K562 (cell line): Measurements from ENCODE around the gene SPAG16. TPM values are rescaled to one million over a fixed set of nuclear protein-coding genes. Genes with fewer than 3 reads are reported as not detected.

ENCODE experiments used
- ARID3B ChIP-seq: fragments of 250-450 bp; sonication (Bioruptor Pico); IDR thresholded peaks from 2 replicates; pipeline ENCODE4 v1.4.0; 2020; ENCODE audit warnings: borderline replicate concordance
- E2F4 ChIP-seq: sonication (generic); formaldehyde crosslinking; IDR thresholded peaks from 2 replicates; pipeline ENCODE4 v1.8.0; 2022; ENCODE audit warnings: mild to moderate bottlenecking, low read depth, missing genetic modification reagents
- HCFC1 ChIP-seq: IDR thresholded peaks from 2 replicates; pipeline ENCODE4 v1.6.1; 2012; ENCODE audit warnings: low read depth, low read length, improper control_type of control experiment
- HIVEP1 ChIP-seq: fragments of 250-450 bp; sonication (Bioruptor Pico); IDR thresholded peaks from 2 replicates; pipeline ENCODE4 v1.4.0; 2020; ENCODE audit warnings: mild to moderate bottlenecking
- HLTF ChIP-seq: fragments of 450-650 bp; IDR thresholded peaks from 2 replicates; pipeline ENCODE4 v1.6.1; 2016
- MAZ ChIP-seq, 2 experiments: fragments of 450-650 bp in 1 of 2; sonication (generic) in 1 of 2; formaldehyde crosslinking; IDR thresholded peaks in 1 of 2; conservative IDR thresholded peaks in 1 of 2; 2 replicates each; pipeline versions ENCODE4 v1.4.0 to v1.5.0; 2020; ENCODE audit warnings: mild to moderate bottlenecking in 1 of 2, missing genetic modification reagents in 1 of 2
- MBD1 ChIP-seq: fragments of 250-450 bp; sonication (Bioruptor Pico); IDR thresholded peaks from 2 replicates; pipeline ENCODE4 v1.8.0; 2022; ENCODE audit warnings: inconsistent platforms
- MED1 ChIP-seq: sonication (generic); formaldehyde crosslinking; IDR thresholded peaks from 2 replicates; pipeline ENCODE4 v1.8.1; 2023; ENCODE audit warnings: missing genetic modification reagents, borderline replicate concordance
- MXI1 ChIP-seq: IDR thresholded peaks from 2 replicates; pipeline ENCODE4 v1.6.1; 2011; ENCODE audit warnings: low read depth, mild to moderate bottlenecking, improper control_type of control experiment, low read length
- NFIX ChIP-seq: fragments of 250-450 bp; sonication (Bioruptor Pico); IDR thresholded peaks from 2 replicates; pipeline ENCODE4 v1.4.0; 2020; ENCODE audit warnings: low read depth, mild to moderate bottlenecking, moderate library complexity
- NR0B1 ChIP-seq: fragments of 450-650 bp; IDR thresholded peaks from one replicate; pipeline ENCODE4 v1.6.1; 2018; ENCODE audit warnings: mild to moderate bottlenecking, moderate library complexity; ENCODE audit not compliant: partially characterized antibody
- NRF1 ChIP-seq, 2 experiments: fragments of 450-650 bp; IDR thresholded peaks in 1 of 2; conservative IDR thresholded peaks in 1 of 2; 2 replicates each; pipeline ENCODE4 v1.6.1; 2014; ENCODE audit warnings: mild to moderate bottlenecking in 2 of 2
- PHTF2 ChIP-seq: fragments of 250-450 bp; sonication (Bioruptor Pico); IDR thresholded peaks from 2 replicates; pipeline ENCODE4 v1.5.0; 2021; ENCODE audit warnings: mild to moderate bottlenecking
- RBFOX2 ChIP-seq: fragments of 200-400 bp; formaldehyde crosslinking; IDR thresholded peaks from 2 replicates; pipeline ENCODE4 v1.6.1; 2017; ENCODE audit warnings: low read depth, mild to moderate bottlenecking, low read length, moderate library complexity
- SMAD3 ChIP-seq: fragments of 450-650 bp; formaldehyde crosslinking; conservative IDR thresholded peaks from 2 replicates; pipeline ENCODE4 v1.4.0; 2020; ENCODE audit warnings: mild to moderate bottlenecking
- SRF ChIP-seq, 2 experiments: fragments of 250-450, 450-650 bp in 1 of 2; sonication (Bioruptor Pico) in 1 of 2; sonication (generic) in 1 of 2; formaldehyde crosslinking; IDR thresholded peaks; 2 replicates each; pipeline versions ENCODE4 v1.5.0 to v1.5.1; 2020 to 2022; ENCODE audit warnings: mild to moderate bottlenecking in 1 of 2, missing genetic modification reagents in 1 of 2
- TRIM24 ChIP-seq, 2 experiments: fragments of 450-650 bp; IDR thresholded peaks; 2 replicates each; pipeline ENCODE4 v1.6.1; 2016
- ZBTB12 ChIP-seq: fragments of 250-450 bp; sonication (Bioruptor Pico); IDR thresholded peaks from 2 replicates; pipeline ENCODE4 v1.4.0; 2020
- ZC3H8 ChIP-seq: fragments of 450-650 bp; IDR thresholded peaks from 2 replicates; pipeline ENCODE4 v1.6.1; 2017
- ZNF140 ChIP-seq: fragments of 250-450 bp; sonication (Bioruptor Pico); IDR thresholded peaks from 2 replicates; pipeline ENCODE4 v1.8.0; 2021; ENCODE audit warnings: moderate library complexity, mild to moderate bottlenecking, inconsistent platforms
- ZNF668 ChIP-seq: fragments of 250-450 bp; sonication (Bioruptor Pico); IDR thresholded peaks from 2 replicates; pipeline ENCODE4 v1.8.0; 2022; ENCODE audit warnings: mild to moderate bottlenecking, inconsistent platforms
- polyA plus RNA-seq, 8 experiments: library from polyadenylated mRNA; depleted of rRNA in 4 of 8; stranded (reverse) in 5 of 8; unstranded in 3 of 8; fragments of >200 nt; fragmentation: Nextera tagmentation in 2 of 8; fragmentation: Illumina TruSeq in 1 of 8; extraction: Ambion mirVana in 2 of 8; extraction: Trizol in 1 of 8; gene quantifications; 2 replicates each; pipeline versions ENCODE4 v1.2.1 to v1.2.3, GENCODE V29; 2011 to 2014; ENCODE audit warnings: inconsistent platforms in 1 of 8, missing spikeins in 1 of 8
- total RNA-seq, 7 experiments: library from RNA; depleted of rRNA in 6 of 7; stranded (reverse); fragments of >200 nt in 6 of 7; fragmentation: Illumina TruSeq in 2 of 7; extraction: Trizol in 2 of 7; gene quantifications; 2 replicates each; pipeline versions ENCODE4 v1.2.1 to v1.2.3, GENCODE V29; 2011 to 2021; ENCODE audit warnings: low replicate concordance in 1 of 7

Gene SPAG16
- total and polyA plus RNA-seq, 9 of the 15 experiments (the other 6 are each of a cell fraction or from before 2014, with no cell fraction given), result 0.98 to 5.9 (median 3.5) TPM

GRCh38 chr2:213284105-213285090 lies at the start of gene SPAG16 (continued):
- no peak for TF ChIP-seq PHTF2 (CRISPR knock-in tag)
- no peak for TF ChIP-seq ARID3B (CRISPR knock-in tag)
- peak; percentile 46 for TF ChIP-seq HCFC1
- TF ChIP-seq NRF1 (conservative IDR thresholded peaks at IDR 0.05 in 1 of 2, IDR thresholded peaks at IDR 0.05 in 1 of 2), result no peak
- no peak for TF ChIP-seq NFIX (CRISPR knock-in tag)
- no peak for TF ChIP-seq HLTF
- no peak for TF ChIP-seq ZC3H8
- TF ChIP-seq MAZ (CRISPR knock-in tag; conservative IDR thresholded peaks at IDR 0.05 in 1 of 2, IDR thresholded peaks at IDR 0.05 in 1 of 2), result peak; percentile 82 to 86
- TF ChIP-seq NR0B1, result no peak
- no peak for TF ChIP-seq SRF (CRISPR knock-in tag; IDR thresholded peaks at IDR 0.05)
- no peak for TF ChIP-seq HIVEP1 (CRISPR knock-in tag)
- no peak for TF ChIP-seq ZBTB12 (CRISPR knock-in tag)
- no peak for TF ChIP-seq SMAD3 (CRISPR knock-in tag)
- no peak for TF ChIP-seq MED1 (CRISPR knock-in tag)
- no peak for TF ChIP-seq TRIM24 (IDR thresholded peaks at IDR 0.05)
- TF ChIP-seq ZNF140 (CRISPR knock-in tag), result no peak
- no peak for TF ChIP-seq E2F4 (CRISPR knock-in tag)
- 0 out of 2 replicates have a peak, but pooled peaks have one; percentile 55 for TF ChIP-seq MXI1
- TF ChIP-seq ZNF668 (CRISPR knock-in tag), result no peak
- TF ChIP-seq RBFOX2, result peak; percentile 57; the same call in 1 of the 2 replicates
- no peak for TF ChIP-seq MBD1 (CRISPR knock-in tag)
